Activated T-cell treated with anti-CD3 and anti-CD28 coated beads, Interleukin-2, amount 50 U/mL, for 1 hour (primary cell): ENCODE results near the gene SEMA4G.
A peak's percentile ranks its signal among the peaks of the same experiment; 100 is the strongest.

Experiments
- DNase-seq: peaks from one replicate; pipeline ENCODE4 v3.0.0-alpha.2; 2020

Gene SEMA4G

DNA sequence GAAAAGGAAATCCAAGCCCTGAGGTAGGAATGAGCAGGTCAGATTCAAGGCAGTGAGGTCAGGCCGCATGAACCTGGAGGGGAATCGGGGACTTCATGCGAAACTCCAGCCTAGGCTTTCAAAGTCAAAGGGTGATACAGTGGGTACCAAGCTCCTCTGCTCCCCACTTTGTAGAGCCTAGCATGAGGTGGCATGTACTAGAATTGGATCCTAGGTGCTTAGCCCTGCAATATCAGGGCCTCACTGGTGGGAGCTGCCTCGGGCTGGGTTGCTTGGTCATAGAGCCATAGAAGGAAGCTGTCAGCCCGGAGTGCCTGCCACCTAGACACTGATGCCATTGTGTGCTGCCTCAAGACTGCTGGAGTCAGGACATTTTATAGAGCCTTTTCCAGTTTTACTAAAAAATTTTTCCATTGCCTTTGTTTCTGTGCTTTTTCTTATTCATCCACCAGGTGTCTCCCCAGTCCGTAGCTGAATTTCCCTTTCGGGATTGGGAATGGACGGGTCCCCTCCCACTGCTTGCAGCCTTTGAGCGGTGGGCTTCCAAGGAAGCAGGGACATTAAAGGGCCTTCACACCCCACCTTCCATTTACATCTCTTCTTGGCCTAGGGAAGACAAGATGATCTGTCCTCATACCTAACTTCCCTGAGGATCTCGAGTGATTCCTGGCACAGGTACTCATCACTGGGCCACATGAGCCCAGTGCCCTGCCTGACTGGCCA, 24.8 kb downstream of the SEMA4G start:
- no peak for DNase-seq

DNA sequence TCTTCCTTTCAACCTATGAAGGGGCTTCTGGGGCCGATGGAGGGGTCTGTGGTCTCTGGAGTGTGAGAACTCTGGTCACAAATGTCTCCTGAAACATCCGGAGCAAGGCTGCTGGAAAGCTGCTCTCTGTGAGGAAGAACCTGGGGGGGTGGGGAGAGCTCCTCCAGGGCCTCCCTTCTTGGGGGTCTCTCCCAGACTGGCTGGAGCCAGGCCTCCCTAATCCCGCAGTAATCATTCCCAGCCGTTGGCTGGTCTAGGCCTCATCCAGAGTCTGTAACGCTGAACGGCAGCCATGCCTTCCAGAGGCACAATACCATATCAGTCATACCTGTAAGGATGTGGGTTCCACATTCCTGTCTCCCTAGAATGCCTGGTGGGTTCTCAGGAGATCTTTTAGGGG, 25.9 kb downstream of the SEMA4G start:
- DNase-seq, result no peak

DNA sequence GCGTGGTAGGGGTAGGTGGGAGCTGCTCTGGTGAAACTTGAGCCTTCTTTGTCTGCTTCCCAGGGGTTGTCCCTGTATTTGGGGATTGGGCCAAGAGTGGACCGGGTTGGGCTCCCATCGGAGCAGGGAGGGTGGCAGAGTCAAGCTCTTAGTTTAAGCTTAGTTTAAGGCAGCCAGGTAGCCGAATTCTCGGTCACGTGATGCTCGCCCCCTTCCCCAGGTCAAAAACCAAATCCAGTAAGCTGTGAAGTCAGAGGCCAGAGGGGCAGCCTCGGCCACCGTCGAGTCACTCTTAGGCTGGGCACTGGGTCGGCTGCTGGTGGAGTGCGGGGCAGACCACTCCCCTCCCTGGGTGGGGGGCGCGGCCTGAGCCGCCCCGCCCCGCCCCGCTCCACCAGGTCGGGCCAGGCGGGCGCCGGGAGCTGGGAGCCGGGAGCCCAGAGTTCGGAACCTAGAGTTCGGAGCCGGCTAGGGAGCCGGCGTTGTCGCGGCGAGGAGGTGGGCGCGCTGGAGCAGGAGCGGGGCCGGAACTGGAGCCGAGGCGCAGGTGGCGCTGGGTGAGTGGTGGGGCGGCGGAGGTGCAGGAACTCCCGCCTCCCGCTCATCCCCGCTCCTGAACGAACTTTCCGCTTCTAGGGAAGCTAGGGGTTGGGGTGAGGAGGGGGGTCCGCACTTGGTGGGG, 27.5 kb downstream of the SEMA4G start:
- DNase-seq, result peak; percentile 58

DNA sequence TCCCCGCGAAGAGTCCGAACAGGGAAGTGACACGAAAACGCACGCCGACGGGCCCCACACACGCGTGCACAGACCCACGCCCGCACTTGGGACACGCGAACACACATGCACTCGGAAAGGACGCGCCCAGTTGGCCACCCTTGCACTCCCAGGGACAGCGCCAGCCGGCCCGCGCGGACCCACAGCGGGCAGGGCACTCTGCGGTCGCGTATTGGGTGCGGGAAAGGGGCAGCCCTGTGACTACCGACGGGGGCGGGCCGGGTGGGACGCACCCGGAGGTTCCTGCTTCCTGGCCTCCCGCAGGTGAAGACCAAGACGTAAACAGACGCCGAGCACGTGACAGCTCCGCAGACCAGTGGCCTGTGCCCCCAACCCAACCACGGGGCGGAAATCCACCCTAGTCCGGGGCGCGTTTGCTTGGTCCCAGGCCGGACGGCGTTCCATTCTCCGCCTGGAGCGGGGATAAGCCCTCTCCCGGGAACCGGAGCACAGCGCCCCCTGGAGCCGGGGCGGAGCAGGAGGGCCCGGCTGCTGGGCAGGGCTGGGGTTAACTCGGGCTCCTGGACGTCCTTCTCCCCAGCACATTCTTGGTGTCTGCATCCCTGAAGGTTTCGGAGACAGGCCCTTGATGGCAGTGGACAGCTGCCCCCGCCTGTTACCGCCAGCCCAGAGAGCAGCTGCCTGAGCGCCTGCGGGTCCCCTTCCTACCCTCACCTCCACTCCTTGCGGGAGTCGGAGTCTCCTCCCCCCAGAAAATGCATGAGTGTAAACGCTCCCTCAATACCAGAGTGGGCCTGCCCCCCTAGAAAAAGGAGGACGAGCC, 28.3 kb downstream of the SEMA4G start:
- peak; percentile 83 for DNase-seq

DNA sequence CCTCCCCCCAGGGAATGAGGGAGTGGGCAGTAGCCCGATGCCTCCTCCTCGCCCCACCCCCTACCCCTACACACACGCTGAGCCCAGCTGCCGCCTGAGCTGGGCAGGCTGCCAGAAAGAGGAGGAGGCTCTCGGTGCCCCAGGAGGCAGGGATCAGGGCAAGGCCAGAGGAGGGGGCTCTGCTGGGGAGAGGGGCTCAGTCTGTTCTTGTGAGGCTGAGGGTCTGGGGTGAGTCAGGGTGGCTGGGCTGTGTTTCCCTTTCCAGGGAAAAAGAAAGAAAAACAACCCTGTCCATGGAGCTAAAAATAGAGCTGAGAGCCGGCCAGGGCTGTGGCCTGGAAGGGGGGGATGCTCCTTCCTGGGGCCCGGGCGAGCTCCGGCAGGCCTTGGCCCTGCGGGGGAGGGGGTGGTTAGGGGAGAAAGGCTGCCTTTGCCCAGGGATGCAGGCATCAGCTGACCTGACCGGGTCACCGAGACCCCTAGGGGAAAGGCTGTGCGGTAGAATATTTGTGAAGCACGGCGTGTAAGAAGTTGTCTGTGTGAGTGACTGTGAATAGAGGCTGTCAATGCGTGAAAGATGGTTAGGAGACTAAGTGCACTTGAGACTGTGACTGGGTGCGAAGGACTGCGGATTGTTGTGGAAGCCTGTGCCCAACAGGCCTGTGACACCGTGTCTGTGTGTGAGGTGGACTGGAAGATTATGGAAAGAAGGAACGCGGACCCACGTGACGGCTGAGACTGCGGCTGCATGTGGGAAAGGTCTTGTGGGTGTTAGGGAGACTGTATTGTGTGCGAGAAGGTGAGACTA, 29.1 kb downstream of the SEMA4G start:
- DNase-seq, result peak; percentile 69

DNA sequence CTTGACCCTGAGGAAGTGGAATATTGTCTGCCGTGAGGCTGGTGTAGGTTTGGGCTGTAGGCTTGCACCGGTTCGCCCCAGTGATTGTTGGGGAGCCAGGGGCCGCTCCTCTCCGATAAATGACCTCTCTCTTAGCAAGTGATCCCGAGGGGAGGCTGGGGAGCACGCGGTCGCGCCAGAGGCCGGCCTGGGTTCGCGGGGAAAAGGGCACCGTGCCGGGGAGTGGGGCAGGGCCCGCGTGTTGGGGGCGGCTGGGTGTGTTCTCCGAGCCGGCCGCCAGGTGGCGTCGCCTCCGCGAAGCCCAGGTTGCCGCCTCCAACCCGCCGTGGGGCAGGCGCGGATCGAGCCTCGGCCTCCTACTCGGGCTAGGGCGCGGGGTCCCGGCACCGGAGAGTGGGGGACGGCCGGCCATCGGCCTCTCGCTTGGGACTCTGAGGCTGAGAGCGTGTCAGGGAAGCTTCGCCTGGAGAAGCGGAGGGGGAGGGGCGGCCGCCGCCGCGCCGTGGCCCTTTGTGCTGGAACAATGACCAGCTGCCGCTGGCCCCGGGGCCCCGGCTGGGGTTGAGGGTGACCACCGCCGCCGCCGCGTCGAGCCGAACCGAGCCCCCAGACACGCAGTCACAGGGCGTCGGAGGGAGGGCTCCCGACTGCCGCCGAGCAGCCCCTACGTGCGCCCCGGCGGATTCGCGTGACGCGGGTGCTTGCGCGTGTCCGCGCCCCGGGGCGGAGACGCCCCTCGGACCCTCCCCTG, 29.9 kb downstream of the SEMA4G start:
- DNase-seq, result peak; percentile 86

DNA sequence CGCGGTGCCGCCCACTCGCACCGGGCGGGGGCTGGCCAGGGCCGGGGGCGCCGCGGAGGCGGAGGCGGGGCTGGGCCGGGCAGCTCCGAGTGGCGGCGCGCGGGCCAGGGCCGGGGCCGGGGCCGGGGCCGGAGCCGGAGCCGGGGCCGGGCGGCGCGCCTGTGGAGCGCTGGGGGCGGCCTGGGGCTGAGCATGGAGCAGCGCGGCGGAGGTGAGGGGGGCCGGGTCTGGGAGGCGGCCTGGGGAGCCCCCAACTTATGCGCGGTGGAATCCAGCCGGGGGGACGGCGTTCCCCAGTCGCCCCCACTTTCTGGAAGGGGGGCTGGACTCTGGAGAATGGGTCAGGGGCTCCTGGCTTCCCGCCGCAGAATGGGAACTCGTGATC, 30.4 kb downstream of the SEMA4G start, which contains the start of gene LZTS2:
TSS of gene LZTS2 (plus strand) at position 67 of the 385 bp plus-strand sequence. CDS start 2,731 bp downstream, outside the sequence.
- DNase-seq, result no peak

DNA sequence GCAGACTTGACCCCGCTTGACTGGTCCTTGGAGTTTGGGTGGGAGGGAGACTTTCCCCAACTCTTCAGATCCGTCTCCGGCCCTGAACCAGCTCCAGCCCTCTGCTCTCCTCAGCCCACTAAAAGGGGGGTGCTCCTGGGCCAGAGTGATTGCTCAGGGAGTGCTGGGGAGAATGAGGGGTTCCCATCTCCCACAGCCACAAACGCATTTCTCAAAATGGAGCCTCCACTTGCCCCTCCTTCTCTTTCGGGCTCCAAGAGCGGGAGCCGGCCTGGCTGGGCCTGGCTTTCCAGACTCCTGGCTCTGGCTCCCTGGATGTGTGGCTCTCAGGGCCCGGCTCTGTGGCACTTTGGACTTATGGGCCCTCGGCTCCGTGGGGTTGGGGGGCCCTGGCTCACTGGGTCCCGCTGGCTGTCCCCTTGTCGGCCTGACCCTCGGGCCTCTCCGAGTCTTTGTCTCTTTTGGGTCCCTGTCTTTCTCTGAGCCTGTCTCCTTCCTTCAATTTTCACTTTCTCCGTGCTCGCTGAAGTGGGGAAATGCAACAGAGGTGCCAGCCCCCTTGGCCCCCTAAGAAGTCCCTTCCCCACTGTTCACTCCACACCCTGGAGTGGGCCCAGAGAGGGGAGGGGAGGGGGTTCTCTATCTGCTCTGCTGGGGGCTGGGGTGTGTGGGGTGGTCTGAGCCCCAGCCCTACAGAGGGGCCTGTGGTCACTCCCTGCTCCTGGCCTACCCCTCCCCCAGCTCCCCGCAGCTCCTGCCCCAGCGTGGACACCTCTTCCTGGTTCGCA, 31.0 kb downstream of the SEMA4G start:
- DNase-seq, result no peak

DNA sequence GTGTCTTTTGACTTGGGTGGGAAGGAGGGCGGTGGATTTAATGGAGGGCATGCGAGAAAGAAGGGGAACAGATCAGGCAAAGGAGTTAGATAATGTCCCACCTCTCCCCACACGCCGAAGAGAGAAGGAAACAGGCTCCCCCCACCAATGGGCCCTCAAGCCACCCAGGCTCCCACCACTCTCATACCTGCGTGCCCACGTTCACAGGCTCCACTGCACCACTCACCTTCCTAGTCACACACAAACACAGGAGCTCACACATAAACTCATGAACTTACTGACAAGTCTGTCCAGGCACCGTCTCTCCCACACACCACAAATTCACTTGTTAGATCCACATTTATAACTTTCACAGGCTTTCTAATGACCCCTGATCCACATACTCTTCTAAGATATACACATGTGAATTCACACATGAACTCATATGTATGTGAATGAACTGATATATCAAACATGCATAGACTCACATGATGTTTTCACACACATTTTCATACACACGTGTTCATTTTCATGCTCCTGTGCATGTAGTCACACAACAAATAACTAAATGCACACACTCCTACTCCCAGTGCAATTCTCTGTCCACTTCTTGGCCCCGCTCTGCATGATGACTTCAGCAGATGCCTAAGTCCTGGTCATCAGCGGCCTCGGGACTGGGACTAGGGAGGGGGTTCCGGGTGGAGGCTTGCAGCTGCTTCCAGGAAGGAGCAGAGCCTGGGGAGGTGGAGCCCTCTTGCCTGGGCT, 31.8 kb downstream of the SEMA4G start:
- DNase-seq, result no peak

DNA sequence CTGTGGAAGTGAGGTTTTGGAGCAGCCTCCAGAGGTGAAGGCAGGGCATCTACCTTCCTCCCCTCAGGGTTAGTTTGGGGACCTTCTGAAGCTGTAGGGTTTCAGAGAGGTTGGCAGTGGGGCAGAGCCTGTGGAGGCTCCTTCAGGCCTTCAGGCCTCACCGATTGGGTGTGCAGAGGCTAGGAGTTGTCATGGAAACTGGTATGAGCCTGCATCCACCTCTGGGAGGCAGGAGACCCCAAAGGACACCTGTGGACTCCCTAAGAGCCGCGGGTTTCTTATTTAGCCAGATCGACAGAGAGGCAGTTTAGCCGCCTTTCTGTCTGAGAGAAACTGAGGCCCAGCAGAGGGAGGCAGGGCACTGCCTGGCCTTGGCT, 32.3 kb downstream of the SEMA4G start:
- DNase-seq, result no peak

DNA sequence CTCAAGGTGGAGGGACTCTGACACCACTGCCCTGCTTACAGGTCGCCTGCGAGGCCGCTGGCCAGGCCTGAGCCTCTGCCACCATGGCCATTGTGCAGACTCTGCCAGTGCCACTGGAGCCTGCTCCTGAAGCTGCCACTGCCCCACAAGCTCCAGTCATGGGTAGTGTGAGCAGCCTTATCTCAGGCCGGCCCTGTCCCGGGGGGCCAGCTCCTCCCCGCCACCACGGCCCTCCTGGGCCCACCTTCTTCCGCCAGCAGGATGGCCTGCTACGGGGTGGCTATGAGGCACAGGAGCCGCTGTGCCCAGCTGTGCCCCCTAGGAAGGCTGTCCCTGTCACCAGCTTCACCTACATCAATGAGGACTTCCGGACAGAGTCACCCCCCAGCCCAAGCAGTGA, 33.2 kb downstream of the SEMA4G start:
- no peak for DNase-seq

DNA sequence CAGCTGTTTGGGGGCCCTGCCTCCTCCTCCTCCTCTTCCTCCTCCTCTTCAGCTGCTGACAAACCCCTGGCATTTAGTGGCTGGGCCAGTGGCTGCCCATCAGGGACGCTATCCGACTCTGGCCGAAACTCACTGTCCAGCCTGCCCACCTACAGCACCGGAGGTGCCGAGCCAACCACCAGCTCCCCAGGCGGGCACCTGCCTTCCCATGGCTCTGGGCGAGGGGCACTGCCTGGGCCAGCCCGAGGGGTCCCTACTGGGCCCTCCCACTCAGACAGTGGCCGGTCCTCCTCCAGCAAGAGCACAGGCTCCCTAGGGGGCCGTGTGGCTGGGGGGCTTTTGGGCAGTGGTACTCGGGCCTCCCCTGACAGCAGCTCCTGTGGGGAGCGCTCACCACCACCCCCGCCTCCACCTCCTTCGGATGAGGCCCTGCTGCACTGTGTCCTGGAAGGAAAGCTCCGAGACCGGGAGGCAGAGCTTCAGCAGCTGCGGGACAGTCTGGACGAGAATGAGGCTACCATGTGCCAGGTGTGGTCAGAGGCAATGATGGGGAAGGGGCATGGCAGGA, 34.4 kb downstream of the SEMA4G start:
- no peak for DNase-seq

DNA sequence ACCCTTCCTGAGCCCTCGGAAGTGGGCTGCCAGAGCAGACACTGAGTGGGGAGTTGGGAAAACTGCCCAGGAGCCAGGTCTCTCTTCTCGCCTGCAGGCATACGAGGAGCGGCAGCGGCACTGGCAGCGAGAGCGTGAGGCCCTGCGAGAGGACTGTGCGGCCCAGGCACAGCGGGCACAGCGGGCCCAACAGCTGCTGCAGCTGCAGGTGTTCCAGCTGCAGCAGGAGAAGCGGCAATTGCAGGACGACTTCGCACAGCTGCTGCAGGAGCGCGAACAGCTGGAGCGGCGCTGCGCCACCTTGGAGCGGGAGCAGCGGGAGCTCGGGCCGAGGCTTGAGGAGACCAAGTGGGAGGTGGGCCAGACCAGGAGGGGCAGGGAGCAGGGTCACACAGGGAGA, 36.1 kb downstream of the SEMA4G start:
- no peak for DNase-seq

DNA sequence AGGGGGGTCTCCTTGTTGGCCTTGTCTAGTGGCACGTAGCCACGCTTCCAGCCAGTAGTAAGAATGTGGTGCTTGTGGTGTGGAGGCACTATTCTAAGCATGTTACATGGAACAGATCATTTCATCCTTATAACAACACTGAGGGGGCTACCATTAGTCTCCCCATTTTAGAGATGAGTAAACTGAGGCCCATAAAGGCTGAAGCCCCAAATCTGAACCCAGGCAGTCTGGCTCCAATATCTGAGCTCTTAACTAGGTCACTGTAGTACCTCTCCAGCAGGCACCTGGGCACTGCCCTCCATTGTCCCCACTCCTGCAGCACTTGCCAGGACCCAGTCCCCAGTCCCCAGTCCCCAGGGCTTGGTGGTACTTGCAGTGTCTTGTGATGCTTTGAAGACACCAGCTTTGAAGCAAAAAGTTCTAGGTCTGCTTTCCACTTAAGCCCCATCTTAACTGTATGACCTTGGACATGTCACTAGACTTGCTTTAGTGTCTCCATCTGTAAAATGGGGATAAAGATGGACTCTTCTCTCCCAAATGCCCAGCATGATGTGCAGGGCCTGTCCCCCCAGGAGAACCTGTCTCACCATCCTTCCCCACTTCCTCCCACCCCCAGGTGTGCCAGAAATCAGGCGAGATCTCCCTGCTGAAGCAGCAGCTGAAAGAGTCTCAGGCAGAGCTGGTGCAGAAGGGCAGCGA, 36.7 kb downstream of the SEMA4G start:
- no peak for DNase-seq

DNA sequence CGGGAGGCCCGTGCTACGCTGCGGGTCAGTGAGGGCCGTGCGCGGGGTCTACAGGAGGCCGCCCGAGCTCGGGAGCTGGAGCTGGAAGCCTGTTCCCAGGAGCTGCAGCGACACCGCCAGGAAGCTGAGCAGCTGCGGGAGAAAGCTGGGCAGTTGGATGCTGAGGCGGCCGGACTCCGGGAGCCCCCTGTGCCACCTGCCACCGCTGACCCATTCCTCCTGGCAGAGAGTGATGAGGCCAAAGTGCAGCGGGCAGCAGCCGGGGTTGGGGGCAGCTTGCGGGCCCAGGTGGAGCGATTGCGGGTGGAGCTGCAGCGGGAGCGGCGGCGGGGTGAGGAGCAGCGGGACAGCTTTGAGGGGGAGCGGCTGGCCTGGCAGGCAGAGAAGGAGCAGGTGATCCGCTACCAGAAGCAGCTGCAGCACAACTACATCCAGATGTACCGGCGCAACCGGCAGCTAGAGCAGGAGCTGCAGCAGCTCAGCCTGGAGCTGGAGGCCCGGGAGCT, 37.3 kb downstream of the SEMA4G start:
- DNase-seq, result no peak

DNA sequence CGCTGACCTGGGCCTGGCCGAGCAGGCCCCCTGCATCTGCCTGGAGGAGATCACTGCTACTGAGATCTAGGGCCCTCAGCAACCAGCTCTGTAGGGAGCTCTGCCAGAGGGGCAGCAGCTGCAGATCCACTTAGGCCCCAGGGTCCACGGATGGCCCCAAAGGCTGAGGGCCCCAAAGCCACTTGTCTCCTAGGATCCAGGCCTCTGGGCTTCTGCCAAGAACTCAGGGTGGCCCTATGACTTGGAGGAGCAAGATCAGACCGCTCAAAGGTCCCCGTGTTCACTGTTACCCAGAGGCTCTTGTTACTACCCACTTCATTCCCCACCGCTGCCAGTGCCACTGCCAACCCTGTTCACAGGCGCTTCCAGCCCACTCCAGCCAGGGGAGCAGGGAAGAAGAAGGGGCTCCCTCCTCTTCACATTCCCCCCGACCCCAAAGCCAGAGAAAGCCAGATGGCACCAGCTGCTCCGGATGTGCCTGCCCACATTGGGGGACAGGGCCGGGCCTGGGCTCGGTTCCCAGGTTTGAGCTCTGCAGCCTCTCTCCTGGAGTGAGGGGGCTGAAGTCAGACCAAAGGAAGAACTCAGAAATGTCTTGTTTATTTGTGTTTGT, 37.9 kb downstream of the SEMA4G start:
- DNase-seq, result no peak

DNA sequence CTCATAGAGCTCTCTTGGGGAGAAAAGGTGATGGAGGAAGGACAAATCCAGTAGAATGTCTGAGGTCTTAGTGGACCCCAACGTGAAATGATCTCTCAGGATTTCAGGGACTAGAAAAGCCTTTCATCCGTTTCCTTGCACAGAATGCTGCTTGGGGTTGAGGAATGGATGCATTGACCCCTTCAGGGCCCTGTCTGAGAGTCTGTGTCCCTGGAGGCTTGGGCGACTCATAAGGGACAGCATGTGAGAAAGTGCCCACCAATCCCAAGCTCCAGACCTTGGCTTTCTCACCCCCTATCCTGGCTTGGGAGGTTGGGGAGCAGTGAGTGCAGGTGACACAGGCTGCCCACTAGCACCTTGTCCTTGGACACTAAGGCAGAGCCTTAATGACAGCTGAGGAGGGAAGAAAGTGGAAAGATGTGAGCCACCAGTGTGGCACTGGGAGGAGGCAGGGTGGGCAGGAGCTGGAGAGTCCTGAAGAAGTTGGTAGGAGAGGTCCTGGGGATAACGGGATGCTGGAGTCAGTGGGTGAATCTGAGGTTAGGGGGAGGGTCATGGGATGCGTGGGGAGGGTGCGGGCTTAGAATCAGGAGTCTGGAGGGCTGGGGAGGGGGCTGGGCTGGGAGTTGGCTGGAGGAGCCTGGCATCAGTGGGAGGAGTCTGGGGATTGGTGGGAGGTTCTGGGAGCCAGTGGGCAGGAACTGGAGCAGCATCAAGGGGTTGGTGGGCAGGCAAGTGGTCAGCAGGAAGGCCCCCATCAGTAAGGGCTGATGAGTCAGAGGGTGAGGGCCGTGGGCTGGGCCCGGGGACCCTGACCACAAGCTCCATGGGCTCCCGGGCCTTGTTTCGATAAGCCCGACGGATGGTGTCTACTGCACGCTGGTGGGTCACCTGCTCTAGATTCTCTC, 38.9 kb downstream of the SEMA4G start:
- DNase-seq, result no peak
